Activated naive CD8-positive, alpha-beta T cell treated with anti-CD3 and anti-CD28 coated beads, Interleukin-2, amount 10 ng/mL, durations not matched to agents 7 days and 5 days (primary cell): ENCODE measurements around the gene SLC17A6. TPM values are rescaled to one million over a fixed set of nuclear protein-coding genes. Genes with fewer than 3 reads are reported as not detected.

Source experiments
- ATAC-seq: fragments of 150-1000 bp; cut with Tn5 transposase; one replicate; pipeline ENCODE4 v1.10.0; 2021; ENCODE audit warnings: low read depth, moderate library complexity
- POLR2A ChIA-PET: fragments of 350-600 bp; sonication (Branson Sonifier 250); formaldehyde crosslinking; loops from one replicate; lab custom pipeline; 2021; ENCODE audit warnings: antibody characterized with exemption; lab: Charles Lee
- DNase-seq: peaks from one replicate; pipeline ENCODE4 v3.0.0; 2021
- H3K27ac Mint-ChIP-seq: one replicate; pipeline ENCODE4 v1.8.0; 2022; ENCODE audit warnings: mild to moderate bottlenecking, mixed read lengths
- H3K27me3 Mint-ChIP-seq: one replicate; pipeline ENCODE4 v1.8.0; 2022; ENCODE audit warnings: mild to moderate bottlenecking, moderate library complexity, mixed read lengths
- H3K36me3 Mint-ChIP-seq: one replicate; pipeline ENCODE4 v1.8.0; 2021; ENCODE audit warnings: mild to moderate bottlenecking, mixed read lengths
- H3K4me1 Mint-ChIP-seq: one replicate; pipeline ENCODE4 v1.8.0; 2021; ENCODE audit warnings: mixed read lengths
- H3K4me3 Mint-ChIP-seq: one replicate; pipeline ENCODE4 v1.8.0; 2022; ENCODE audit warnings: mild to moderate bottlenecking, moderate library complexity, mixed read lengths
- H3K9me3 Mint-ChIP-seq: one replicate; pipeline ENCODE4 v1.8.0; 2021; ENCODE audit warnings: mixed read lengths
- total RNA-seq, 2 experiments: library from RNA; stranded (reverse); gene quantifications; one replicate each; pipeline ENCODE4 v1.2.3, GENCODE V29; 2021

Gene SLC17A6
- total RNA-seq = not detected

DNA sequence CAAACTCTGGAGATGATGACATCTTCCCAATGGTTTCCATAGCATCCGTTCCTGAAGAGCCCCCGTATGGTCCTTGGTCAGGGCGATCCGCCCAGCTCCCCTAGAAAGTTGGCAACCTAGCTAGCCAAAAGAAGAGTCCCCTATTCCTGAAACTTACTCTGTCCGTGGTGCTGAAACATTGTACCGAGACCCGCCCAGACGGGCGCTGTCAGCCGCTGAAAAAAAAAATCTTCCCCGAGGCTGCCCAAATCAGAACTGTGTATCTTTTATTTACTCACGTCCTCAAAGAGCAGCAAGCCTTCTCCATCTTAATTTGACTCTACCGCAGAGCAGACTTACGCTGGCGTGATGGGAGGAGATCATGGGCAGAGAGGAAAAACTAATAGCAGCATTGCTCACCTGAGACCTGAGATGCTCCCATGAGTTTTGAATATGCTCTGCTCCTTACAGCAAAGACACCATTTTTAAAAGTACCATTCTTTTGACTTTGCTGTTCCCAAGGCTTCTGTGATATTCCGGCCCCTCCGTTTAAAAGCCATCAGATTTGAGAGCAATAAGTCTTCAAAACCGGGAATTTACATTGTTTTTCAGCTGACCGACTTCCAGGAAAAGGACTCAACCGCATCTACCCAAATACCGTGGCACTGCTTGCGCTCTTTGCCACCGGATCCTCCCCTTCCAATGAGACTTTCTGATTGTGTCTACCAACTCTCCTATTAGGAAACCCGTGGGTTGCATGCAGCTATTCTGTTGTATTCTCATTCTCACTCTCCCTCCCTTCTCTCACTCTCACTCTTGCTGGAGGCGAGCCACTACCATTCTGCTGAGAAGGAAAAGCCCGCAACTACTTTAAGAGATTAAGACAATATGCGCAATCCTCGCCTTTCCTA, at the start of gene SLC17A6:
Gene SLC17A6 (plus strand): TSS at position 786 of the 890 bp plus-strand sequence. CDS start 153 bp downstream, outside the sequence.
- Mint-ChIP-seq H3K27me3 (peaks cover 65% of the 10 kb centered on the region), H3K9me3 (peaks cover 7% of the 10 kb centered on the region), H3K4me3 (no peak within 1 kb of the TSS), H3K4me1 (peaks cover 14% of the 10 kb centered on the region), H3K36me3 (peaks cover 4% of the 10 kb centered on the region), H3K27ac (no peak within 1 kb of the TSS)
- ATAC-seq = no peak
- POLR2A ChIA-PET = no interaction called here
- no peak for DNase-seq

DNA sequence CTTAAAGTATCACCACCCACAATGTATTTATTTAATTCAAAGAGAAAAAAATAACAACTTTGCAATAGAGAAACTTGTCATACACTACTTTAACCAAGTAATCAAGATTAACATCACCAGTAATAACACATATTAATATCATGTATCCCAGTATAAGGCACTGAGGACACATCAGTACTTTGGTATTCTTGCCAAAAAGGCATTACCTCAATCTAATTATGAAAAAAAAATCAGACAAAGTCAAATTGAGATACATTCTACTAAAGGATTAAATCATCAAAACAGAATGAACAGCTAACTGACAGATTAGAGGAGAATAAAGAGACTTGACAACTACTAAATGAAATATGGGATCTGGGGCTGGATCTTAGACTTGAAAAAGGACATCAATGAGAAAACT, 35.8 kb upstream of the SLC17A6 start:
- H3K4me1 Mint-ChIP-seq = no peaks in the 10 kb centered on the region
- peaks cover 2% of the 10 kb centered on the region for H3K27me3 Mint-ChIP-seq
- H3K27ac Mint-ChIP-seq = no peak overlapping the region
- H3K9me3 Mint-ChIP-seq = no peaks in the 10 kb centered on the region
- H3K36me3 Mint-ChIP-seq = no peaks in the 10 kb centered on the region
- DNase-seq (no peak), ATAC-seq (no peak)
- POLR2A ChIA-PET = no interaction called here
- no peak overlapping the region for H3K4me3 Mint-ChIP-seq

DNA sequence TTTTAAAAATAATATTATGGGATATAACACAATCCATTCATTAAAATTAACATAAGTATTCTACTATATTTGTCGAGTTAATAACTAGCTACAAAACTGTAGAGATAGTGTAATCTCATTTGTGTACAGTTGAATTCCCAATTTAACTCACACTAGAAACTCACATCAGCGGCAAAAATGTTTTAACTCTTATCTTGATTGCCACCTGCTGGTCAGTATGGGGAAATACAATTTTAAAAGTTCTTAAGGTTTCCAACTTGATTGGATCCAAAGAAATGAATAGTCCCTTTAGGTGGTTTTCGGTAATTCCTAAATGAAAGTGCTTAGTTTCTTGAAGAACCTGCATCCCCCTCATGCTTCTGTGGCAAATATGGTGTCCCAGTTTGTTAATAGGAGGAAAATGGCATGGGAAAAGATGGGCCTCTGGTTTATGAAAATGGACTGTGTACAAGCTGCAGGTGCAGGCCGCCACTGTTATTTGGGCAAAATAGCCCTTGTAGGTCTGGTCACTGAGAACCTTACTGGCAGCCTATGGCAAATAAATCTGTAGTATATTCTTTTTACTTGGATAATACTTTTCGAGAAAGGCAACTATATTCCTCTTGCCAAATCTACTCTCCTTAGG, 33.7 kb upstream of the SLC17A6 start:
- no peak for DNase-seq
- no peak for ATAC-seq
- Mint-ChIP-seq H3K27me3 (peaks cover 2% of the 10 kb centered on the region), H3K36me3 (no peaks in the 10 kb centered on the region), H3K27ac (no peak overlapping the region), H3K4me3 (no peak overlapping the region), H3K9me3 (no peaks in the 10 kb centered on the region), H3K4me1 (no peaks in the 10 kb centered on the region)
- POLR2A ChIA-PET = no interaction called here

DNA sequence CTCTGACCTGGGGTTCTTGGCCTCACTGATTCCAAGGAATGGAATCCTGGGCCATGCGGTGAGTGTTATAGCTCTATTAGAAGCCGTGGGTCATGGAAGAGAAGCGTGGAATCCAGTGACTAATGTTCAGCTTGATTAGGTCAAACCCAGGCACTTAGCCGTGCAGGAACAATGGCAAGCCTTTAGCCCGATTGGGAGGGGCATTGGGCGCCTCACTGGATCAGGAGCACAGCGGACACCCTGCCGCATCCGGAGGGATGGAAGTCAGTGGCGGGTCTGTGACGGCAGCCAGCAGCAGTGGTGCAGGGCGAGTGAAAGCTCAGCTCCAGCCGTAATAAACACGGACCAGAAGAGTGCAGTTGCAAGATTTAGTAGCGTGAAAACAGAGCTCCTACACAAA, 20.5 kb upstream of the SLC17A6 start:
- Mint-ChIP-seq H3K27me3 (no peaks in the 10 kb centered on the region), H3K9me3 (no peaks in the 10 kb centered on the region), H3K36me3 (no peaks in the 10 kb centered on the region), H3K4me1 (no peaks in the 10 kb centered on the region), H3K27ac (no peak overlapping the region), H3K4me3 (no peak overlapping the region)
- no peak for DNase-seq
- ATAC-seq = no peak
- POLR2A ChIA-PET = no interaction called here

DNA sequence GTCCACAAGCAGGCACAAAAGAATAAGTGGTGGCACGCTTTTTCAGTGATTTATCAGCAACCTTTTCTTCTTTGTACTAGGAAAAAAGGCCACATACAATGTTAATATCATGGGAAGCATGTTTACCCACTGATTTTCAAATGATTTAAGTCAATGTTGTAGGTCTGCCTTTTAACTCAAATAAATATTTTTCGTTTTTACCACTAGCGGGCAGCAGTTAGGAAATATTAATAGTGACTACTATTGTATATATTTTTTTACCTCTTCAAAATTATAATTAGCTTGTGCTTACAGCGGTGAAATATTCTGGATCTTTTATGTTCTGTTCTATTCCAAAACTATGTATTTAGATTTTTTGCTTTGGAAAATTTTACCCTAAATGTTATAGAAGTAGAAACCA, 6.4 kb upstream of the SLC17A6 start:
- DNase-seq (no peak), ATAC-seq (no peak)
- POLR2A ChIA-PET = no interaction called here
- H3K9me3 Mint-ChIP-seq = no peaks in the 10 kb centered on the region
- H3K27ac Mint-ChIP-seq = no peak overlapping the region
- H3K27me3 Mint-ChIP-seq = peaks cover 15% of the 10 kb centered on the region
- no peaks in the 10 kb centered on the region for H3K36me3 Mint-ChIP-seq
- no peak overlapping the region for H3K4me3 Mint-ChIP-seq
- H3K4me1 Mint-ChIP-seq = no peaks in the 10 kb centered on the region

DNA sequence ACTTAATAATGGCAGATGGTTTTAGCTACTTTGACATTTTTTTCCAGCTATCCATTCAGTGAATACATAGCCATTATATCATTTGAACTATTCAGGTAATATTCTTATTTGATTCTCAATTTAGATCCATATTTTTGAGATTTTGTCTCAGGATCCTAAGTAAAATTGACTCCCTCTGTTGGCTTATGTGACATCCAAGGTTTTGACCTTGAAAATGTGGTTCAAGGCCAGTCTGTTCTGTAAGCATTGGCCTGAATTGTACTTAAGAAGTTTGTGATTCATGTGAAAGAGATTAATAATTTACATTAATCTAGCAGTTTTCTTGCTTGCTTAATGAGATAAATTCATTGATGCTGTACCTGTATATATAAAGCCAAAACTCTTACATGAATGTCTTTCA, 1.6 kb upstream of the SLC17A6 start:
- POLR2A ChIA-PET = no interaction called here
- Mint-ChIP-seq H3K4me1 (peaks cover 9% of the 10 kb centered on the region), H3K4me3 (no peak overlapping the region), H3K36me3 (peaks cover 3% of the 10 kb centered on the region), H3K27me3 (peaks cover 55% of the 10 kb centered on the region), H3K9me3 (peaks cover 3% of the 10 kb centered on the region), H3K27ac (no peak overlapping the region)
- DNase-seq (no peak), ATAC-seq (no peak)

DNA sequence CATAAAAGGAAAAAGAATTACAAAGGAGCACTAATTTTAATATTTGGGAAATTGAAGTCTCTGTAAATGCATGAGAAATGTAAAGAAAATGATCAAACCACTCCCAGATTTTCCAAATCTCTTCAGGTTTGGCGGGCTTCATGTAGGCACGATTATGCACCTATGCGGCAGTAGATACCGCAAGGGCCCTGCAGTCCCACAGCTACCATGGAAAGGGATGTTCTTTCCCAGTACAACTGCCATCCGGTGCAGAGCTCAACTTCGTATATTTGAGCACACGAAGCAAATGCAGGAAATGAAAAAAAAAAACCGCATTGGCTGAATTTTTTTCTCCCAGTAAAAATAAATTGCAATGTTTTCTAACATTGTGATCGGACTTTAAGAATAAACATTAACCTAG, 1.4 kb downstream of the SLC17A6 start:
- H3K27me3 Mint-ChIP-seq = peaks cover 79% of the 10 kb centered on the region
- H3K4me3 Mint-ChIP-seq = no peak overlapping the region
- peaks cover 14% of the 10 kb centered on the region for H3K4me1 Mint-ChIP-seq
- ATAC-seq (no peak), DNase-seq (no peak)
- peaks cover 4% of the 10 kb centered on the region for H3K36me3 Mint-ChIP-seq
- POLR2A ChIA-PET = no interaction called here
- no peak overlapping the region for H3K27ac Mint-ChIP-seq
- peaks cover 7% of the 10 kb centered on the region for H3K9me3 Mint-ChIP-seq

DNA sequence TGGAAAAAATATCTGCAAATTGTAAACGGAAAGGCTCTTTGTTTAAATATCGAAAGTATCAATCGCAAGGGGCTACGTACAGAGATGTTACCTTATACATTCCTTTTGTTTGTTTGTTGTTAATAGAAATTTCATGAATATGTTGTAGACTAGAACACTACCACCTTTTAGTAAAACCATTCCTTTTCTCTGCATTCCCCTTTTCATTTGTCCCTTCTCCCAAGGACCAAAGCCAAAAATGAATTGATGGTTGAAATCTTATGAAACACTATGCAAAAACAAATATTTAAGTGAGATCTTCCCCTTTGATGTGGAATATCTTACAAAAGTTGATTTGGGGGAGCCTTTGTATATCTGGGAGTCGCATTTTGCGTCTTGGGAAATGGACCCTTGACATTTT, 2.1 kb downstream of the SLC17A6 start:
- peaks cover 82% of the 10 kb centered on the region for H3K27me3 Mint-ChIP-seq
- H3K27ac Mint-ChIP-seq = no peak overlapping the region
- peaks cover 4% of the 10 kb centered on the region for H3K36me3 Mint-ChIP-seq
- H3K4me3 Mint-ChIP-seq = no peak overlapping the region
- DNase-seq (no peak), ATAC-seq (no peak)
- peaks cover 7% of the 10 kb centered on the region for H3K9me3 Mint-ChIP-seq
- peaks cover 14% of the 10 kb centered on the region for H3K4me1 Mint-ChIP-seq
- POLR2A ChIA-PET = no interaction called here

DNA sequence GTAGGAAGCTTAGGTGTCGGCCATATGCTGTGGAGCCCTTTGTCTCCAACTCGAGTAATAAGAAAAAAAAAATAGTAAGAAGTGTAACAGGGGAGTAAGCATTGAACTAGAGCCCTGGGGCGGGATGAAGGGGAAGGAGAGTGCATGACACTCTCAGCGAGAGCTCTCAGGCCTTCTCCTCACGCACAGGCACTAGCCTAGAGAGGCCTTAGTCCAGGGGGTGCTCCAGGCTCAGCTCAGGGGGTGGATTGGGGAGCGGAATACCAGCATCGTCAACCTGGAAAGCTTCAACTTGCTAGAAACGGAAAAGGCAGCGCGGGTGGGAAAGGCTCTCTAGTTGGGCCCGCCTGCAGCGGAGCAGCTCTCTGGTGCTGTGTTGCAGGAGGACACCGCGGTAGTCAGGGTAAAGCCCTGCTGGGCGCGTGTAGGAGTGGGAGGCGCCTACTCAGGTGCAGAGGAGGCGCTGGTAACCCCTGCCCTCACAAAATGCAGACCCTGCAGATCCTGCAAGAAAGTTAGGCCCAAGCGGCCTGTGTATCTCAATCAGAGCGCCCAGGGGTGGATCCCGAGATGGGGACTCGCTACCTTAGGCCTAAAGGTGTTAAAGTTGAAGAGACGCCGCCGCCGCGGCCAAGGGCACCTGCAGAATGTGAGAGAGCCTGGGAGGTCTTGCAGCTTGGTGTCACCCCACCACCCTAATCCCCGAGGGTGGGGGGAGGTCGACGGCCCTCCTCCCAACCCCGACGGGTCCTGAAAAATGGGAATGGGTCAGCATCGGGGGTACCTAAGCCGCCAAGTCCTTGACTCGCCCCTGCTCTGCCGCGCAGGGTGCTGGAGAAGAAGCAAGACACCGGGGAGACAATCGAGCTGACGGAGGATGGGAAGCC, 2.8 kb downstream of the SLC17A6 start:
- H3K36me3 Mint-ChIP-seq = peaks cover 4% of the 10 kb centered on the region
- DNase-seq (no peak), ATAC-seq (no peak)
- POLR2A ChIA-PET = no interaction called here
- peaks cover 7% of the 10 kb centered on the region for H3K9me3 Mint-ChIP-seq
- H3K27ac Mint-ChIP-seq = no peak overlapping the region
- peaks cover 14% of the 10 kb centered on the region for H3K4me1 Mint-ChIP-seq
- no peak overlapping the region for H3K4me3 Mint-ChIP-seq
- peaks cover 79% of the 10 kb centered on the region for H3K27me3 Mint-ChIP-seq

DNA sequence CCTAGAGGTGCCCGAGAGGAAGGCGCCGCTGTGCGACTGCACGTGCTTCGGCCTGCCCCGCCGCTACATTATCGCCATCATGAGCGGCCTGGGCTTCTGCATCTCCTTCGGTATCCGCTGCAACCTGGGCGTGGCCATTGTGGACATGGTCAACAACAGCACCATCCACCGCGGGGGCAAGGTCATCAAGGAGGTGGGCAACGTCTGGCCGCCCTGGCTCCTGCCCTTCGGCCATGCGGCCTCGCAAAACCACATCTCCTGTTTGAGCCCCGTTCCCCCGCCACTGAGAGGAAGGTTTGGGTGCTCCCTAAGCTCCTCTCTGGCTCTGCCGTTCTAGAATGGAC, 3.4 kb downstream of the SLC17A6 start:
- Mint-ChIP-seq H3K4me3 (no peak overlapping the region), H3K36me3 (peaks cover 4% of the 10 kb centered on the region), H3K27ac (no peak overlapping the region), H3K27me3 (peaks cover 82% of the 10 kb centered on the region), H3K4me1 (peaks cover 14% of the 10 kb centered on the region), H3K9me3 (peaks cover 7% of the 10 kb centered on the region)
- POLR2A ChIA-PET = no interaction called here
- DNase-seq (no peak), ATAC-seq (no peak)

DNA sequence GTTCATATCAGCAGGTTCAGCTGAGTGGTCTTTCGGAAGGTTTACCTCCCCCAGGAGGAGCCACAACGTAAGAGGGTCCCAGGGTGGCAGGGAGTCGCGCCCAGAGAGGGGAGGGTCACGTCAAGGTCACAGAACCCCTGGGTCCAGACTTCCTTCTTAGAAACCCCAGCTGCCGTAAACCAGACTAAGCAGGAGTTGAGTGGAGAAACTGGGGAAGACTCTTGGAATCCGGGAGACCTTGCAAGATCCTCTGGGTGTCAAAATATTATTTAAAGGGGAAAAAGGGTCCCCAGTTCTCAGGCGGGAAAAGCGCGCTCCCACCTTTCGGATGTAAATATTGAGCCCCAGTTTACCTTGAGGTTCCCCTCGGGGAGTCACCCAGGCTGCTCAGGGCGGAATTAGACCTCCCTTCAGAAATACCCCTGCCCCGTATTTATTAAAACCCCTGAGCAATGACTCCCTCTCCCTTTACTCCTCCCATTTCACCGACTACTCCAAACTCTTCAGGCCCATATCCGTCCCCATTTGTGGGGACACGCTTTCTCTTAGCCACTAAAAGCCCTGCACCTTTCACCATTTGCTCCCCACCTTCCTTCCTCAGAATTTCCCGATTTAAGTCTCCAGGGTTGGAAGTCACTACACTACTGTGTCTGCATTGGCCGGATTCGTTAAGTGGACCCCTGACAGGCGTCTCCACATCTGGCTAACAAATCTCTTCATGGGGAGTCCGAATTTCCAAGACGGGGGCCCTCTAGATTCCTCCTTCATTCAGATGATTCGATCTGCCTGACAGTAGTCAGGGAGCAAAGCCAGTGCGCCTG, 4.2 kb downstream of the SLC17A6 start:
- H3K4me3 Mint-ChIP-seq = peak overlapping the region; percentile 6
- peaks cover 80% of the 10 kb centered on the region for H3K27me3 Mint-ChIP-seq

DNA sequence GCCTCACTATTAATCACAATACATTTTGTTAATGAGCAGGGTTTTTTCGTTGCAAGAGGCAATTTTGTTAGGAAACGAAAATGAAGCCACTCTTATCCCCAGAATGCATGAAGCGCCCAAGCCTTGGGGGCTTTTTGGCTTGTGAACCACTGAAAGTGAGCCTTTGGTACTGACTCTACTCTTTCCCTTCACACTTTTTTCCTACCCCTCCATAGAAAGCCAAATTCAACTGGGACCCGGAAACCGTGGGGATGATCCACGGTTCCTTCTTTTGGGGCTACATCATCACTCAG, 4.8 kb downstream of the SLC17A6 start:
- H3K36me3 Mint-ChIP-seq = peaks cover 4% of the 10 kb centered on the region
- H3K4me1 Mint-ChIP-seq = peaks cover 13% of the 10 kb centered on the region
- peak overlapping the region; percentile 8 for H3K4me3 Mint-ChIP-seq
- DNase-seq (no peak), ATAC-seq (no peak)
- peaks cover 75% of the 10 kb centered on the region for H3K27me3 Mint-ChIP-seq
- POLR2A ChIA-PET = no interaction called here
- H3K27ac Mint-ChIP-seq = no peak overlapping the region
- H3K9me3 Mint-ChIP-seq = peaks cover 7% of the 10 kb centered on the region

More for the DNA sequence above, 4.2 kb downstream of the SLC17A6 start:
- DNase-seq (no peak), ATAC-seq (no peak)
- POLR2A ChIA-PET = no interaction called here
- Mint-ChIP-seq H3K4me1 (peaks cover 14% of the 10 kb centered on the region), H3K36me3 (peaks cover 4% of the 10 kb centered on the region), H3K9me3 (peaks cover 7% of the 10 kb centered on the region), H3K27ac (no peak overlapping the region)
